ENCODE results near the gene DGCR6L.
"Not testable (repeated sequence)": the region's sequence is repeated elsewhere in the genome, so short reads cannot be mapped to it uniquely, and the experiment has no call there.

Gene DGCR6L

GRCh38 chr22:20291604-20292063 is 28.2 kb downstream of the DGCR6L start:
- DNase-seq (ENCODE audit: low read depth): no peak

DNA sequence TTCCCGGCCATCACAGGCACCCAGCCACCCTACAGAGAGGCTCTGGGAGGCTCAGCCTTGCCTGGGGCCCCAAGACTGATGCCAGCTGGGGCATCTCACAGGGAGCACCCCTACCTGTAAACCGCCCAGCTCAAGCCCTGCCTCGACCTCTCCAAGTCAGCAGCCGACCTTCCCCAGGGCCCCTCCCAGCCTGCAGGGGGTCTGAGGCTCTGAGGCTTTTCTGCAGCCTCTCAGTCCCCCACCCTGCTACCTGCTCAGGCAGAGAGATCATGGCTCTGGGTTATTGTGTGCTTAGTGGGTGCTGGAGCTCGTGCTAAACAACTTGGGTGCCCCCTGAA is 28.6 kb downstream of the DGCR6L start:
- no peak for DNase-seq (ENCODE audit: low read depth)

GRCh38 chr22:20290578-20291248 is 29.1 kb downstream of the DGCR6L start:
- no peak for DNase-seq (ENCODE audit: low read depth)

DNA sequence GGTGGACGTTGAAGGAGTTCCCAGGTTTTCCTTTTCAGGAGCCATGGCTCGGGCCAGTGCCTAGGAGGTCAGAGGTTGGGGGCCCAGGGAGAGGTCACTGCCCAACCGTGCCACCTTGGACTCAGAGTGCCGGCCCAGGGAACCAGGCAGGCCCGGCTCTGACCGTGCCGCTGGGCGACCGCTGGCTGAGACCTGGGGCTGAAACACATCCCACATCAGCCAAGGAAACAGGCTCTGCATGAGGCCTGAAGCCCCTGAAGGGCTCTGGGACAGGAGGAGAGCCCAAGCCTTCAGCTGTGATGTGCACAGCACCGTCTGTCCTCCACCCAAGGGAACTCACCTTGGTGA is 29.8 kb downstream of the DGCR6L start:
- no peak for DNase-seq (ENCODE audit: low read depth)

DNA sequence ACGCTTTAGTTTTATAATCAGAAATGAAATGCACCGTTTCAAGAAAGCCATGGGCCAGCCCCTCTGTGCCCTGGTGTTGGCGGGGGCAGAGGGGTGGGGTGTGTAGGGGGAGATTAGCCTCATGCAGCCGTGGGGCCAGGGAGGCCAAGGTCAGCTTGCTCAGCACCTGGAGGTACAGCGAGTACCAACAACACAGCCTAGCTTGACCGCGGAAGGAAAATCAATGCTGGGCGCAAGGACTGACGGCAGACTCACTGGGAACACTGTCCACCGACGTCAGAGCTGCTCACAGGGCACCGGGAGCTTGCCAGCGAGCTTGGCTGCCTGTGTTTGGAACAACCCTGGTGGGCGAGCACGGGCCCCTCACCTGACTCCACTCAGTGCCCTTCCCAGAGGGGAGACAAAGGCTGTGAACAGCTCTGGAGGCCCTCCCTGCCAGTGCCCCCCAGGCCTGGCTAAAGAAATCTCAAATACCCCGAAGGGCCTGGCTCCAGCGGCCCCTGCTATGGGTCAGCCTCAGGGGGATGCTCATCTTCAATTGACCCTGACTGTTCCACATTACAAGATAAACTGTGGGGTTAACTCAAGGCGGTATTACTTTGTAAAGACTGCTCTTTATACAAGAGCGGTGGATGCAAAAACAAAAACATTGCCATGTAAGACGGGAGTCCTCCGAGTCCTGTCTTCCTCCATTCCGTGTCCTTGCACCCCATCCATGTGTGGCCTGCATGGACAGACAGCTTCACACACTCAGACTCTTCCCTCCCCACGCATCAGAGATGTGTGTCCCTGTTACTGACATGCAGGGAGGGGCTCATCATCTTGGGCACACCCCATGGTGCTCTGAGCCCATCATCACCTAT is 30.4 kb downstream of the DGCR6L start:
- not testable (repeated sequence) for DNase-seq (ENCODE audit: low read depth)

DNA sequence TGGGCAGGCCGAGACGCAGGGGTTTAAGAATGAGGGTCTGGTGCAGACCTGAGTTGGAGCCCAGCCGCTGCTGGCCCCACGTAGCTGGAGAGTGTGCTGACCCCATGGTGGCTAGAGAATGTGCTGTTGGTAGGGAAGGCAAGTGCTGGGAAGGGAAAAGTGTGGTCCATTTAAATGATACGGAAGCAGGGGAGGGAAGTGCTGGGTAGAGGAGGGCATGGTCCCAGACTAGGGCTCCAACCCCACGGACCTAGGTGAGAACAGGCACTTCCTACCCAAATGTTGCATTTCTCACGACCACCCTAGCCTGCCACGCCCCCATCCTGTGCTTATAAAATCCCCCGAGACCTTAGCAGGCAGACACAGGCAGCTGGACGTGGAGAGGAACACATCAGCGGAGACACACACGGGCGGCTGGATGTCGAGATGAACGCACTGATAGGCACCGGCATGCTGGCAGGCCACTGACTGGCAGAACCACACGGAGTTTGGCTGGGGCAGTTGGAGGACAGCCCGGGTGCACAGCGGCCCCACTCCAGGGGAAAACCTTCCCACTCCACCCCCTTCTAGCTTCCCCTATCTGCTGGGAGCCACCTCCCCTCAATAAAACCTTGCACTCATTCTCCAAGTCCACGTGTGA is 33.0 kb downstream of the DGCR6L start:
- not testable (repeated sequence) for DNase-seq (ENCODE audit: low read depth)

DNA sequence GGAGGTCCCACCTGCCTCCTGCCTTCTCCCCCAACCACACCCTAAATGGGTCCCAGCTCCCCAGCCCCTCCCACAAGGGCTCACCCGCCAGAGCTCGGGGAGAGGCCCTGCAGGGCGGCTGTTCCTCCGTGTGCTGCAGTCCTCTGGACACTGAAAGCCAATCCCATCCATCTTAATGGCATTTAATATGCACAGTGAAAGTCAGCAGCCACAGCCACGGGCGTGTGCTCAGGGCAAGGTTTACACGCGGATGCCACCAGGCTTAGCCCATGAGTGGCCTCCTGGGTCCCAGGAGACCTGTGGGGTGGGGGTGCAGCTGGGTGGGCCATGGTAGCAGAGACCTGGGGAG is 33.6 kb downstream of the DGCR6L start:
- not testable (repeated sequence) for DNase-seq (ENCODE audit: low read depth)

DNA sequence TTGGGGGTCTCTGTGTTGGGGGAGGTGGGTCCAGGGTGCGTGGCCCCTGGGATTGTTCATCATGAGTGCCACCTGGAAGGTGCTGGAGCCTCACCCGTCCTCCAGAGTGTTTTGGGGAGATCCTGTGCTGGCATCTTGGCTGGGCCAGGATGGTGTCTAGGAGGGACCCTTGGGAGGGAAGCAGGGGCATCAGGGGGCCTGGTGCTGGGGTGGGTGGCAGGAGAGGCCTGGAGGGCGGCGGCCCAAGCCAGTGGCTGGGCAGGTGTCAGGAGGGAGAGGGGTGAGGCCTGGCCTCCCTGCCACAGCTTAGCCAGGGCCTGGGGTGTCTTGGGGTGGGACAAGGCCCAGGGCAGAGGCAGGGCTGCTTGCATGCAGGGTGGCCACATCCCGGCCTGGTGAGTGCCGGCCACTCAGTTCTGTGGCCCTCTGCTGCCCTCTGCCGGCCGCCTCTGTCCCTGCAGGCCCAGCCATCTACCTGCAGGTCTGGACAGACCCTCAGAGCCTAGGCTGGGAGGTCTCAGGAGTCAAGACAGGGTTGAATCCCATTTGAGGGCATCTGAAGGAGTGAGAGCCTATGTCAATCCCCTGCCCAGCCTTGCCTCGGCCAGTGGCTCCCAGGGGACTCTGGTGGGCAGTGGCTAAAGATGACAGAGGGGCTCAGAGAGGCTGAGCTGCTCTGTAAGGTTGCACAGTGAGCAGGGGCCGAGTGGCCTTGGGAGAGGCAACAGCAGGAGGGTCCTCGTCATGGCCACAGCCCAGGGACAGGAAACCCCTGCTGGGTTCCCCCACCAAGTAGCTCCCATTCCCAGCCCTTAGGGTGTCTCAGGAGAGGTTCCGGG is 34.2 kb downstream of the DGCR6L start:
- DNase-seq (ENCODE audit: low read depth): peak; percentile 80

DNA sequence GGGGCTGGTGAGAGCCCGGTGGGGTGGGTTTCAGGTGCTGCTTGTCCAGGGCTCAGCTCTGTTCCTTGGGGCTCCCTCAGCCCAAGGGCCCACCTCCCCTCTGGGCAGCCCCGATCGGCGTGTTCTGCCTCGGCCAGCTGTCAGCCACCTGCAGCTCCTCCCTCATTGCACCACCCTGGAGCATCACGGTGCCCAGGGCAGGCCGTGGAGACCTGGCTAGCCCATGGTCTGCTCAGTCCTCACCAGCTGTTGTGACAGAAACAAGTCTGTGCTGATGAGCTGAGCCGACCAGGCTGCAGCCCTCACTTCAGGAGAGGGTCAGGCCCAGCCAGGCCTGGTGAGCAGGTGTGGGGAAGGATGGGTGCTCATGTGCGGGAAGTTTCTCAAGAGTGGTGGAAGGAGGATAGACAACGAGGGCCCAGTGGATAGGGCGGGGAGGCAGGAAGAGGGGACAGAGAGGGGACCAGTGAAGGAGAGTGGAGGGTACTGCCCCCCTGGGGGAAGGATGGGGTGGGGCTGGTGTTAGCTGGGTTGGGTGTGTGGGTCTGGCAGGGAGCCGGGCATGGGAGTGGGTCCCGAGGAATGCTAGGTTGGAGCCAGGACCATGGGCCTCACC is 35.3 kb downstream of the DGCR6L start:
- DNase-seq (ENCODE audit: low read depth): no peak

- no peak for DNase-seq (ENCODE audit: low read depth)
Measured at GRCh38 chr22:20283674-20284066, 36.2 kb downstream of the DGCR6L start.

DNA sequence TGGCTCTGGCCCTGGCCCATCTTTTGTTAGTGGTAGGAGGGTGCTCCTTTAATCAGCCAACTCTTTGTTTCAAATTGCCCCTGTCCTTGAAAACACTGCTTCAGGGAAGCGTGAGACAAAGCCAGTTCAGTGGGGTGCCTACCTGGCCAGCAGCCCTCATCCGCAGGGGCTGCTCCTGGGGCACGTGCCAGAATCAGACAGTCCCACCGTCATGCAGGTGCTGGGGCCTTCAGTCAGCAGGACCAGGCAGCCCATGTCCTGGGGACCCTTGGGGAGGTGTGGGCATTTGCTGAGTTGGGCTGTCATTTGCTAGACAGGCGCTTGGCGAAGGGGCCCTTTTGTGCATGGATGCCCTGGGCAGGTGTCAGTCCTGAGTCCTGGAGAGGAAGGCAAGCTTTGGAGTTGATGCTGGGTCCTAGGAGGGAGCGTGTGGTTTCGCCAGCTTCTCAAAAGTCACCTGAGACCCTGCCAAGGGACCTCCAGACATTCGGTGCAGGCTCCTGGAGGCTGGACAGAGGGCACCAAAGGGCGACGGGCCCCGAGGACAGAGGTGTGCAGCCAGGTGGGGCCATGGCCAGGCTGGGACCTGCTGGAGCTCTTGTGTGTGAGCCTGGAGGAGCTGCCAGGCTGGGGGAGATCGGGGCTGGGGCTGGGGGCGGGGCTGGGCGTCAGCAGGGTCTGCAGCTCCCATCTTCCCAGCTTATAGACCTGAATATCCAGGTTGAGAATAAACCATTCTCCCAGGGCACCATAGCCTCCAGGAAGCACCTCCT is 36.8 kb downstream of the DGCR6L start:
- no peak for DNase-seq (ENCODE audit: low read depth)

- DNase-seq (ENCODE audit: low read depth): no peak
Measured at GRCh38 chr22:20281891-20282290, 38.0 kb downstream of the DGCR6L start.

- not testable (repeated sequence) for DNase-seq (ENCODE audit: low read depth)
Measured at GRCh38 chr22:20281473-20281872, 38.4 kb downstream of the DGCR6L start.

DNA sequence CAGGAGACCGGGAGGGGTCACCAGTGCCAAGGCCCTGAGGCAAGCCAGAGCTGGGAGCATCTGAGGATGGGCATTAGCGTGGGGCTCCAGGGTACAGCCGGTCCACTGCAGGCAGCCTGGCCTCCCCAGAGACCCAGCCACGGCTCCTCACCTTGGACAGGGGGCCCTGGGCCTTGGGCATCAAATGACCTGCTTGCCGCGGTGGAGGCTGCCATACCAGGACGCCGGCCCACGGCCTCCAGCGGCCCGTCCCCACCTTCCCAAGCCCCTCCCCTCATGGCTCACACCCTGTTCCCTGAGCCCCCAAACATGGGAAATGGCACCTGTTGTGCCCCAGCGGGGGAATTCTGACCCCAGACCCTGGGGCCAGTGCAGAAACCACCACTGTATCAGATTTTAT is 39.0 kb downstream of the DGCR6L start:
- DNase-seq (ENCODE audit: low read depth): no peak

- not testable (repeated sequence) for DNase-seq (ENCODE audit: low read depth)
Measured at GRCh38 chr22:20280163-20280562, 39.7 kb downstream of the DGCR6L start.

- no peak for DNase-seq (ENCODE audit: low read depth)
Measured at GRCh38 chr22:20279662-20280134, 40.2 kb downstream of the DGCR6L start.

DNA sequence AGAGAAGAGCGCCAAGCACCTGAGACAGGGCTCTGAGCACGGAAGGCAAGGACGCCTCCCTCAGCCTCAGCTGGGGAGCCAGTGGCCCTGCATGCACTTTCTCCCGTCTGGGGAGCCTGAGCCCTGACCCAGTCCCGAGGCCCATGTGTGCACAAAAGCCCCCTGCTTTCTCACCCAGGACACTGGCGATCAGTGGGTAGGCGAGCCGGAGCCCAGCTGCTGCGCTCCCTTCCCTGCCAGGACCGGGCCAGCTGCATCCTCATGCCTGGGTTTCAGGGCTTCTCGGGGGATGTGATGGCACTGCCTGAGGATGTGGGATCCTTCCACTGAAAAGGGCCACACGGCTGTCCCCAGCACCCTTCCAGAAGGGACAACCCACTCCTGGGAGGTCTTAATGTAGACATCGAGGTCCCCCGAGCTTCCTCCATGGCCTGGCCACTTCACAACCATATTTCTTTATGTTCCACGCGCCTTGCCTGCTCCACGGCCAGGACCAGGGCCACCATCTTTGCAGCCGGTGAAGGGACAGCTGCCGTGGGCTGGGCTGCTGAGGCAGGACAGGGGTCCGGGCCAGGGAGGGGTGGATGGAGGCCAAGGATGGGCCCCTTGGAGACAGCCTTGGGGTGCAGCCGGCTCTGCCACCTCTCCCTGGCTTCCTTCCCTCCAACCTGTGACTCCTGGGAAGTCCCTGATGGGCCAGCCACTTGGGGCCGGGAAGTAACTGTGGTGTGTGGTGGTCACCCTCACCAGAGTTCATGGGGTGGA is 41.0 kb downstream of the DGCR6L start:
- DNase-seq (ENCODE audit: low read depth): not testable (repeated sequence)

GRCh38 chr22:20277936-20278635 is 41.8 kb downstream of the DGCR6L start:
- not testable (repeated sequence) for DNase-seq (ENCODE audit: low read depth)

DNA sequence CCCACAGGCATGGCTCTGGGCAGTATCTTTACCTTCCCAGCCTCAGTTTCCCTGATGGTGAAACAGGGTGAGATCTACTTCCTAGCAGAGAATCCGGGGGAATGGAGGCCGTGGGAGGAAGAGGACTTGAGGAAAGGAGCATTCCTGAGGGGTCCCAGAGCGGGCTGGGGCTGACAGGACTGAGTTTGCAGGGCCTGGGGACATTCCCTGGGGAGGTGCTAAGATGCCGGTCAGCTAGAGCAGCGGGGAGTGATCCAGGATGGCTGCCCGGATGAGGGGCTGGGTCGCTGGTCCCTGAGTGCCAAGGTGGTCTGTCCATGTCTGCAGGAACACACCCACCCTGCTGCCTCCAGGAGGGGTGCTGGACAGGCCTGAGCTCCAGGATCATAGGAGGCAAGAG is 43.4 kb downstream of the DGCR6L start:
- no peak for DNase-seq (ENCODE audit: low read depth)
